Measurements from ENCODE around the gene INHBC.
"Not testable (repeated sequence)": the region's sequence is repeated elsewhere in the genome, so short reads cannot be mapped to it uniquely, and the experiment has no call there.

INHBC gene

DNA sequence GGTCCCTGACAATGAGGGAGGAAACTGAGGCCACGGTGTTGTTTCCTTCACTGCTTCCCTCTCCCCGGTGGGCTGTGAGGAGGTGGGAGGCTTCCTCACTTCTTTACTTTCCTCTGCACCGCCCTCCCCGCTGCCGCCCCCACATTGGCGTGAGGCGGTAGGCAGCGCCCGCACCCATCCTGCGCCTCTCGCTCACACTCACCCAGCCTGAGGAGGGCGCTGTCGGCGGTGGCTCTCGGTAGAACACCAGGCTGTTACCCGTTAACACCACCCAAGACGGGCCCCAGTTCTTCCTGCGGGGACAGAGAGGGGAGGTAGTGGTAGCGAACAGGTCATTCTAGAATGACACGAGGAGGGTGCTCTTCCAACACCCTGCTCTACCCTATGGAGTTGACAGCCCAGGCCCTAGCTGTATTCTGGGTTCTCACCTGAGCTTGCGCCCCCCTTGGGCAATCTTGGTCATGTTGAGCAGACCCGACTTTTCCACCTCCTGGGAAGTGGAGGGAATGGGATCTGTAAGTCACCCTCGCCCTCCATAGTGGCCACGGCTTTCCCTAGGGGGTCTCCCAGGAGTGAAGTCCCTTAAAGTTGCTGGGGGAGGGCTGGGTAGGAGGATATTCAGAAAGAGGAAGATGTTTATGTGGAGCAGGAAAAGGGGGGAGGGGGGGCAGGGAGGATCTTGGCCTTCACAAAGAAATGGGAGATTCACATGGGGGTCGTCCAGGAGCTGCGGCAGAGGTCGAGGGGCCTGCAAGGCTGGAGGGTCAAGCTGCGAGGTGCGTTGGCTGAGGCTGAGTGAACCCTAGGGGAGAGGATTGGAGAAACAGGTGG is 41.8 kb downstream of the INHBC start:
- no peak for DNase-seq (ENCODE audit: low read depth, low spot score)
- peak overlapping the region; percentile 61 for H3K4me3 ChIP-seq (ENCODE audit: low read length)

DNA sequence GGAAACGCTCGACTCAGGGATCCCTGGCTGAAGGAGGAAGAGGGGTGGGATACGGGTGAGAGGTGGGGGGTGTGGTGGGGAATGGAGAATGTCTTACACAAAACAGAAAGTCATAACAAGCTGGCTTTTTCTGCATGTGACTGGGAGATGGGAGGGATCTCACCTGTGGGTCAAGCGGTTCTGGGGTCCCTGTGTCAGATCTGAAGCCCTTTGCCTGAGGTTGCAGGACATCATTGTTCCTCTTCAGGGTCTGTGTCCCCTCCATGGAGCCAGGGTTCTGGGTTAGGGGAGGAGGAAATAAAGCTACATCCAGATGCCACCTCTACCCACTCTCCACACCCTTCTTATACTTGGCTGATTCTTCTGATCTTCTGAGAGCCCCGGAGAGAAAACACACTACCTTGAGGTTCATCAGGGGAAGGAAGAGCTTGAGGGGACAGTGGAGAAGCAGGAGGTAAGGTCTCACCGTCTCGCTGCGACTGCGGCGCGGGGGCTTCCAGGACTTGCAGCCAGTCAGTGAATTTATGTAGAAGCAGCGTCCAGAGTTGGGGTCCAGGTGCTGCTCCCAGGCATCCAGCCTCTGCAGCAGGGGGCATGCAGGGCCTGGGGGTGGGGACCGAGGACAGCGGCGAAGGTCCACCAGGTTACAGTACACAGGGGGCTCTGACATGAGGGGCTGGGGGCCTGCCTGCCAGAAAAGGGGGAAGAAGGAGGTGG is 42.6 kb downstream of the INHBC start:
- no peak for DNase-seq (ENCODE audit: low read depth, low spot score)
- peak overlapping the region; percentile 61 for H3K4me3 ChIP-seq (ENCODE audit: low read length)

DNA sequence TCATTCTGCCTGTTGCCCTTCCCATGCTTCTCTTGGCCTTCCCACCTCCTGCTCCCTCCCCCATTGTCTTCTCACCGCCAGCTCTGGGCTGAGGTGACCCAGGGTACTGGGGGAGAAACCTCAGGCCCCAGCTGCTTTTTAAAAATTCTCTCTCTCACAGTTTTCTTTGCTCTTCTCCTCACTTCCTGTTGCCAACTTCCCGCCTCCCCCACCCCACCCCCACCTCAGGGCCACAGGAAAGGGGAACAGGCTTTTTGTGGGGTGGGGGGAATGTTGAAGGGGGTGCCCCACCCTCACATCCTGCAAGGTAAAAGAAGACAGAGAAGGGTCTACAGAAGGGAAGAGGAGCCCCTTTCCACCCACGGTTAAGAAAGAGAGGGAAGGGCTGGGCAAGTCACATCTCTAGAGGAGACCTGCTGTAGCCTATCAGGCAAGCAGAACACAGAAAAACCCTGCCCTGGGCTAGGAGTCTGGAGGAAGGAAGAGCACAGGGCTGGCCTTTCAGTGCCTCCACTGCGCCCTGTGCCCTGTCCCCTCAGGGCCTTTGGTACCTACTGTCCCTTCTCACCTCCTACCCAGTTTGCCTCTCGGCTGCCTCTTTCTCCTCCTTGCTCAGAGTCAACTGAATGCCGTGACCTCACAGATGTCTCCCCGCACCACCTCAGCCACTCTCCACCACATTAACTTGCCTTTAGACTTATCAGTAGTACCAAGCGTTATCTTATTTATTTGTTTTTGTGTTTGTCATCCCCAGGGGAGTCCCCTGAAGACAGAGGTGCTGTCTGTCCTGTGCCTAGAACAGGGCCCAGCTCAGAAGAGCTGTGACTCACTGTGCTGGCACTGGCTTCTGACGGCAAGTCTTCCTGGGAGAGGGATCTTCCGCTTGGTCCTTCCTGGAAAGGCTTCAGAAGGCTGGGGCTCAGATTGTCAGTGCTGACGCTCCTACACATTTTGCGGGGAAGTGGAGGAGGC is 43.4 kb downstream of the INHBC start:
- DNase-seq (ENCODE audit: low read depth, low spot score), result peak; percentile 60
- peak overlapping the region; percentile 61 for H3K4me3 ChIP-seq (ENCODE audit: low read length)

DNA sequence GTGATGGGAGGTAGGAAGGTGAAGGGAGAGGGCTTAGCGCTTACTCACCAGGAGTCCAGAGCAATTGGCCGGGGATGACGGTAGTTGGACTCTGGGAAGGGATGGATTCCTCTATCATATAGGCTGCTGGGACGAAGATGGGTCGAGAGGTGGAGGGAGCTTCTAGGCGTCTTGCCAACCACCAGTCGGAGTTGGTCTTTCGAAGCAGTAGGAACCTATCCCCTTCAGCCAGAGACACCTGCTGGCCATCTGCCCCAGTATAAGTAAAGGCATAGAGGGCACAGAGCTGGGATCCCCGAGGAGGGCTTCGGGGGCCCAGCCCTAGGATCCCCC is 44.4 kb downstream of the INHBC start:
- no peak overlapping the region for H3K4me3 ChIP-seq (ENCODE audit: low read length)

DNA sequence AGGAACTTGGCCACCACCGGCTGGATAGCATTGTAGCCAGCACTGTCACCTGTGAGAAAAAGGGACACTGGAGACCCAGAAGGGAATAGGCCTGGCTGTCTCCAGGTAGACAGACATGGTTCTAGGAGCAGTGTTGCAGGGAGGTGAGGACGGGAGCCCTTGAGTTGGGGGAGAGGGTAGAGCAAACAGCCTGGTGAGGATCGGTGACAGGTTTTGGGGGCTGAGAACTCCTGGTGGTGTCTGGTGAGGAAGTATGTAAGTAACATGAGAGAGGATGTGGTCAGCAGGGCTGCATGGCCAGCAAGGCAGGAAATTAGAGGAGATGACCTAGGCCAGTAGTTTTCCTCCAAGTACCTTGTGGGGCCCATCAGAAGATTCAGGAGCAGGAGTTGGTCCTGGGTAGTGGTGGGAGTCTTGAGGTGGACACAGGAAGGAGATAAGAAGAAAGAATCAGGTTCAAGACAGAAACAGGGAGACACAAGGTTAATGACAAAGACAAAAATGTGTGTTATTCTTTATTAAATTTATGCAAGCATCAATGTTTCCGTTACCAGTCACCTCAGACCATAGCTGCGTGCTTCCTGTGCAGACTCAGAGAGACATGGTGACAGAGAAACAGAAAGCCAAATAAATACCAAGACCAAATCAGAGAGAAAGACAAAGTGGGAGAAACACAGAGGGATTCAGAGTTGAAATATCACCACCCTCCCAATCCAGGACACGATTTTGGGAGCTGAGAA is 45.0 kb downstream of the INHBC start, which contains the start of gene ARHGAP9:
Gene ARHGAP9, minus strand, starts transcription at position 491 of the 740 bp plus-strand sequence. Its CDS starts 460 bp downstream, at position 31.
- no peak within 1 kb of the TSS for H3K4me3 ChIP-seq (ENCODE audit: low read length)
- no peak for DNase-seq (ENCODE audit: low read depth, low spot score)

More for the DNA sequence above, 44.4 kb downstream of the INHBC start:
- no peak for DNase-seq (ENCODE audit: low read depth, low spot score)

DNA sequence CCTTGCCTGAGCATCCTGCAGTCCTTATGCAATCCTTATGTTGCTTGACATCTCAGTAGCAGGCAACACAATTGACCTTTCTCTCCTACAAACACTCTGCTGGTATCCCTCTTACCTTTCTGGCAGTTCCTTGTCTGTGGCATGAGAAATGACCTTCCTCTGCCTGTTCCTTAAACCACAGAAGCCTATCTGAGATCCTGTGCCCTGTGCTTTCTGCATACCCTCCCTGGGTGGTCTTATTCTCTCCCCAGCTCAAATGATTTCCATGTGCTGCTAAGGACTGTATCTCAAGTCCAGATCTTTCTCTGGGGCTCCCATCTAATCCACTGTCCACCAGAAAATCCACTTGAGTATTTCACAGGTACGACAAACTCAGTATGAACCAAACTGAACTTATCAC is 47.1 kb downstream of the INHBC start:
- H3K4me3 ChIP-seq (ENCODE audit: low read length), result no peak overlapping the region
- DNase-seq (ENCODE audit: low read depth, low spot score), result no peak

DNA sequence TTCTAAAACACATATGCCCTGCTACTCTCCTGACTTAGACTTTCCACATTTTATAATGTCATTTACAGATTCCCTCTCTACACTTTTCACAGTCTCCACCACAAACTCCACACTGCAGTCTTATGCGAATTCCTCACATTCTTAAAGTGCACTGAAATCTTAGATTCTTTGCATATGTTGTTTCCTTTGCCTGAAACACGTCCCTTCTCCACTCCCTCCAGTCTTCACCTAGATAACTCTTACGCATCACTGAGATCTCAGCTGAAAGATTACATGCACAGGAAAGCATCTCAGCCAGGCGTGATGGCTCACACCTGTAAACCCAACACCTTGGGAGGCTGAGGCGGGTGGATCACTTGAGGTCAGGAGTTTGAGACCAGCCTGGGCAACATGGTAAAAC is 48.9 kb downstream of the INHBC start:
- no peak overlapping the region for H3K4me3 ChIP-seq (ENCODE audit: low read length)
- DNase-seq (ENCODE audit: low read depth, low spot score), result no peak

DNA sequence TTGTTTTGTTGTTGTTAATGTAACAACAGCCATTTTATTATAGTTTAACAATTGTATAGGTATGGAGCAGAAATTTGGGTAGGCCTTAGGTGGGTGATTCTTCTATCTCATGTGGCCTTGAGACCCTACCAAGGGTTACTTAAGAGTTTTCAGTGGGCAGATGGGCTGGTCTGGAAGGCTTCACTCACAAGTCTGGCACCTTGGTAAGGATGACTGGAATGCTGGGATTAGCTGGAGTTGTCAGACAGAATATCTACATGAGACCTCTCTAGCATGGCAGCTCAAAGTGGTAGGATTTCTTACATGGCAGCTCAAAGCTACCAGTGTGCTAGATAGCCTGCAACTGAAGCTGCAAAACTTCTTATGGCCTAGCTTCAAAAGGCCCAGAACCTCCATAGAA is 51.1 kb downstream of the INHBC start:
- DNase-seq (ENCODE audit: low read depth, low spot score), result no peak
- no peak overlapping the region for H3K4me3 ChIP-seq (ENCODE audit: low read length)

DNA sequence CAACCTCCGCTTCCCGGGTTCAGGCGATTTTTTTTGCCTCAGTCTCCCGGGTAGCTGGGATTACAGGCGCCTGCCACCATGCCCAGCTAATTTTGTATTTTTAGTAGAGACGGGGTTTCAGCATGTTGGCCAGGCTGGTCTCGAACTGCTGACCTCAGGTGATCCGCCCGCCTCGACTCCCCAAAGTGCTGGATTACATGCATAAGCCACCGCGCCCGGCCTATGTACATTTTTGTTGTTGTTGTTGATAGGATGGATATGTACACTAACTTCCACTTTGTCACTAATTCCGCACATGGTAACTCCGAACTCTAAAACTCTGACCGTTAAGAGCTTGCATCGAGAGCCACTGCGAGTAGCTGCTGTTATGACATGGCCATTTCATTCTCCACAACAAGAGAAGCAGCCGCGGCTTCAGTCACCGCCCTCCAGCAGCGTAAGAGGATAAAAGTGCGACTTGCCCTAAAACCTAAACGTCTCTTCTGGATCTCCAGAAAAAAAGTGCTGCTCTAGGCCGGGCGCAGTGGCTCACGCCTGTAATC is 52.5 kb downstream of the INHBC start:
- no peak for DNase-seq (ENCODE audit: low read depth, low spot score)
- peak overlapping the region; percentile 99 for H3K4me3 ChIP-seq (ENCODE audit: low read length)

DNA sequence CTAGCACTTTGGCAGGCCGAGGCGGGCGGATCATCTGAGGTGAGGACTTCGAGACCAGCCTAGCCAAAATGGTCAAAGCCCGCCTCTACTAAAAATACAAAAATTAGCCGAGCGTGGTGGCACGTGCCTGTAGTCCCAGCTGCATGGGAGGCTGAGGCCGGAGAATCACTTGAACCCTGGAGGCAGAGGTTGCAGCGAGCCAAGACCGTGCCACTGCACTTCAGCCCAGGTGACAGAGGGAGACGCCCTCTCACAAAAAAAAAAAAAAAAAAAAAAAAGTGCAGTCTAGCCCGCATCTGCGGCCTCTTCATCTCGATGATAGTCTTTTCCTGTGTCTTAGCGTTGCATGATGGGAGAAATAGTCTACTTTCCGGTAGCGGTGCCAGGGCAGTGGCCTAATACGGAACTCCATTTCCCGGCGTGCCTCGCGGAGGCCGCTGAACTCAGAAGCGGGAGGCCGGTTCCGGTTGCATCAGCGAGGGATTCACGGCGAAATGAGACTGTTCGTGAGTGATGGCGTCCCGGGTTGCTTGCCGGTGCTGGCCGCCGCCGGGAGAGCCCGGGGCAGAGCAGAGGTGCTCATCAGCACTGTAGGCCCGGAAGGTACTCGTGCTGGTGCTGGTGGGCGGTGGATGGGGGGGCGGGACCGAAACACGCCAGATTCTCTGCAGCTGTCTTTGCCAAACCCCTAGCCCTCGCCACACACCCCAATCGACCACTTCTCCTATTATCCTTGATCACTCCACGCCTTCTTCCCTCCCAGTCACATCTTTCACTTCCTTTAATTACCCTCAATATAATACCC is 53.2 kb downstream of the INHBC start, which contains the start of gene MARS1:
Gene MARS1, plus strand, starts transcription at position 472 of the 805 bp plus-strand sequence. Its CDS starts 23 bp downstream, at position 495.
- H3K4me3 ChIP-seq (ENCODE audit: low read length), result peak within 1 kb of the TSS; percentile 99
- peak; percentile 97 for DNase-seq (ENCODE audit: low read depth, low spot score)

DNA sequence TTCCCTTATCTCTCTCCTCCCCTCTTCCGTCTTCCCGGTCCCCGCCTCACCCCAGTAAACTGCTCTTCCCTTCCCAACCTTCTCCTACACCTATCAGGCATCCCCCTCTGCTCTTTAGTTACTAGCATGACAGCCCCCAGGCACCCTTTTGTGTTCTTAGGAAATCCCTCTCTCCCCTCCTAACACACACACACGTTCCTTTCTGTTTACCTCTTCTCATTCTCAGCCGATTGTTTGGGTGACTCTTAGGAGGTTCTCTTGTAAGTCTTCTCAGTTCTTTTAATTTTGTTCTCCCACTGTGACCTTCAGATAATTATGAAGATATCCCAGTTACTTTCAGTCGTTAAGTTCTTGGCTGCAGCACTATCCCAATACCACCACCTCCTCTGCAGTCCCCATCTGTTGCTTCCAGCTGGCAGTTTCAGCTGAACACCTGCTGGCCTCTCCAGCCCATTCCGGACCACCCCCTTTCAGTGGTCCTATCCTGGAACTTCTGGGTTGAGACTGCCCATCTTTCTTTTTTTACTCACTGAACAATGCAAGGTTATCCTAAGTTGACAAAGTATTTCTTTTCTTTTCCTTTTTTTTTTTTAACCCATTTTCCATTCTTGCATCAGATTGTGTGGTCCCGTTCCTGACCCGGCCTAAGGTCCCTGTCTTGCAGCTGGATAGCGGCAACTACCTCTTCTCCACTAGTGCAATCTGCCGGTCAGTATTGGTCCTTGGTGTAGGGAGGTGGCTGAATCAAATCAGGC is 54.0 kb downstream of the INHBC start:
- no peak for DNase-seq (ENCODE audit: low read depth, low spot score)
- peak overlapping the region; percentile 99 for H3K4me3 ChIP-seq (ENCODE audit: low read length)

DNA sequence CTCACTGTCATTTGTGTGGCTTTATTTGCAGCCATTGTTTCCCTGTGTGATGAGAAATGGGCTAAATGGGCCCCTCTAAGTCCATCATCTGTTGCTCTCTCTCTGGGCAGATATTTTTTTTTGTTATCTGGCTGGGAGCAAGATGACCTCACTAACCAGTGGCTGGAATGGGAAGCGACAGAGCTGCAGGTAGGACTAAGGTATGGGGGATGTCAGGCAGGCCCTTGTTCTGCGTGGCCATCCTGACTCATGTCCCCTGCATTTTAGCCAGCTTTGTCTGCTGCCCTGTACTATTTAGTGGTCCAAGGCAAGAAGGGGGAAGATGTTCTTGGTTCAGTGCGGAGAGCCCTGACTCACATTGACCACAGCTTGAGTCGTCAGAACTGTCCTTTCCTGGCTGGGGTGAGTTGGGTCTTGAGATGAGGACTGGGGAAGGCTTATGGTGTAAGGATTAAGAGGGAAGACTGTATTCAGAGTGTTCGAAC is 54.6 kb downstream of the INHBC start:
- no peak for DNase-seq (ENCODE audit: low read depth, low spot score)
- peak overlapping the region; percentile 99 for H3K4me3 ChIP-seq (ENCODE audit: low read length)

DNA sequence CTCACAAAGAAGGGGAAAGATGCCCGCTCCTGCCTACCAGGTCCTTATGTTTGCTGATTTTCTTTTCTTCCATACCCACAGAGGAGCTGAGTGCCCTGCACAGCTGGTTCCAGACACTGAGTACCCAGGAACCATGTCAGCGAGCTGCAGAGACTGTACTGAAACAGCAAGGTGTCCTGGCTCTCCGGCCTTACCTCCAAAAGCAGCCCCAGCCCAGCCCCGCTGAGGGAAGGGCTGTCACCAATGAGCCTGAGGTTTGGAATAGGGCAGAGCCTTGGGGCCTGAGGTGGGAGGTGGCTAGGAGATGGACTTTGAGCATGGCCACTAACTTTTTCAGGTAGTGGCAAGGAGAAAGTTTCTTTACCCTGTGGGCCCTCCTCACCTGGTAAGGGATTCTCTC is 55.5 kb downstream of the INHBC start:
- DNase-seq (ENCODE audit: low read depth, low spot score), result no peak

DNA sequence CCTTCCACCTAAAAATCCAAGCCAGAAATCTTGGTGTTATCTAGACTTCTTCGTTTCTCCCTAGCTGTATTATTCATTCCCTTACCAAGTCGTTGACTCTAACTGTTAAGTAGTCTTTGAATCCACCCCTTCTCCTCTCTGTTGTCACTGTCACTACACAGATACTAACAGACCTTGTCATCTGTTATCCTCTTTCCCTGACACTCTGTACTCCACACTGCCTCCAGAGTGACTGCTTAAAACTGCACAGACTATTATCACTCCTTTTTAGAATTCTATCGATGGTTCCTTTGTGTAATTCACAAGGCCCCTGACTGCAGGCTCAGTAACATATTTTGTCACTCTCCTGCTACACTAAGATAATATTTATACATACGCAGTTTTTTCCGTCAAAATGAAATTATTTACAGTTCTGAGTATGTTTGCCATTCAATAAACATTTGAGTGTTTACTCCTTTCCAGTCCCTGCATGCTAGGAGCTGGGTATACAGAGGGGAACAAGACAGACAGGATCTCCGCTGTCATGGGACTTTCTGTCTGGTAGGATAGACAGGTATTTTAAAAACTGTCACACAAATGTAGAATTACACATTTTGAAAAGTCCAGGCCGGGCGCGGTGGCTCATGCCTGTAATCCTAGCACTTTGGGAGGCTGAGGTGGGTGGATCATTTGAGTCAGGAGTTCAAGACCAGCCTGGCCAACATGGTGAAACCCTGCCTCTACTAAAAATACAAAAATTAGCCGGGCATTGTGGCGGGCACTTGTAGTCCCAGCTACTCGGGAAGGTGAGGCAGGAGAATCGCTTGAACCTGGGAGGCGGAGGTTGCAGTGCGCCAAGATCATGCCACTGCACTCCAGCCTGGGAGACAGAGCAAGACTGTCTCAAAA is 57.1 kb downstream of the INHBC start:
- DNase-seq (ENCODE audit: low read depth, low spot score), result no peak
- no peak overlapping the region for H3K4me3 ChIP-seq (ENCODE audit: low read length)

More for the DNA sequence above, 55.5 kb downstream of the INHBC start:
- H3K4me3 ChIP-seq (ENCODE audit: low read length), result no peak overlapping the region

DNA sequence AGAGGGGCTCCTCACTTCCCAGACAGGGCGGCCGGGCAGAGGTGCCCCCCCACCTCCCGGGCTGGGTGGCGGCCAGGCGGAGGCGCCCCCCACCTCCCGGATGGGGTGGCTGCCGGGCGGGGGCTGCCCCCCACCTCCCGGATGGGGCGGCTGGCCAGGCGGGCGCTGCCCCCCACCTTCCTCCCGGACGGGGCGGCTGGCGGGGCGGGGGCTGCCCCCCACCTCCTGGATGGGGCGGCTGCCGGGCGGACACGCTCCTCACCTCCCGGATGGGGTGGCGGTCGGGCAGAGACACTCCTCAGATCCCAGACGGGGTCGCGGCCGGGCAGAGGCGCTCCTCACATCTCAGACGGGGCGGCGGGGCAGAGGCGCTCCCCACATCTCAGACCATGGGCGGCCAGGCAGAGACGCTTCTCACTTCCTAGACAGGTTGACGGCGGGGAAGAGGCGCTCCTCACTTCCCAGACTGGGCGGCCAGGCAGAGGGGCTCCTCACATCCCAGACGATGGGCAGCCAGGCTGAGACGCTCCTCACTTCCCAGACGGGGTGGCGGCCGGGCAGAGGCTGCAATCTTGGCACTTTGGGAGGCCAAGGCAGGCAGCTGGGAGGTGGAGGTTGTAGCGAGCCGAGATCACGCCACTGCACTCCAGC is 60.6 kb downstream of the INHBC start:
- DNase-seq (ENCODE audit: low read depth, low spot score), result not testable (repeated sequence)

More for the DNA sequence above, 60.6 kb downstream of the INHBC start:
- not testable (repeated sequence) for H3K4me3 ChIP-seq (ENCODE audit: low read length)

Data from Jurkat, Clone E6-1 (cell line).